ENCODE data around the gene MYO3B. TPM values are rescaled to one million over a fixed set of nuclear protein-coding genes. Genes with fewer than 3 reads are reported as not detected.

The MYO3B gene
- polyA plus RNA-seq, 1 of the 3 experiments (the other 2 are of a cell fraction), result not detected

- H3K9ac ChIP-seq, result no peak overlapping the region
- H3K9me3 ChIP-seq, result no peaks in the 10 kb centered on the region
- H3K79me2 ChIP-seq (ENCODE audit: insufficient read depth), result no peaks in the 10 kb centered on the region
- H3K27ac ChIP-seq (ENCODE audit: low read depth in 2 of 2, low read length in 1 of 2), result no peak overlapping the region
- H3K9me2 ChIP-seq, result no peaks in the 10 kb centered on the region
- no peak for DNase-seq
- no peaks in the 10 kb centered on the region for H3K36me3 ChIP-seq (replicated peaks in 1 of 2; ENCODE audit: control insufficient read depth in 1 of 2, insufficient read depth in 2 of 2, low read length in 1 of 2)
- ChIA-PET CTCF (interaction anchor here (0.6 to 2.0 kb wide), 3 partner anchors 73 to 751 kb away, joined by 3 to 5 read pairs (median 3); partner anchors contain the start of gene GAD1), POLR2A (no interaction called here)
- TF ChIP-seq FOXM1 (IDR thresholded peaks at IDR 0.05; ENCODE audit: low read depth) (no peak), REST (IDR thresholded peaks at IDR 0.05; ENCODE audit: low read depth, low read length) (no peak), GABPA (IDR thresholded peaks at IDR 0.05; ENCODE audit: low read depth) (no peak), RFX5 (IDR thresholded peaks at IDR 0.05; ENCODE audit: low read length) (no peak), NRF1 (IDR thresholded peaks at IDR 0.05; ENCODE audit: low read depth, low read length) (no peak), USF2 (IDR thresholded peaks at IDR 0.05; ENCODE audit: borderline replicate concordance, low read depth, low read length) (no peak), YY1 (IDR thresholded peaks at IDR 0.05; ENCODE audit: low read depth) (no peak), FOSL2 (IDR thresholded peaks at IDR 0.05; ENCODE audit: borderline replicate concordance, low read depth) (no peak), SMC3 (IDR thresholded peaks at IDR 0.05; ENCODE audit: low read depth, low read length) (no peak), TAF1 (IDR thresholded peaks at IDR 0.05; ENCODE audit: borderline replicate concordance, low read depth, low read length) (no peak), RXRA (IDR thresholded peaks at IDR 0.05; ENCODE audit: borderline replicate concordance, low read depth) (no peak), CHD2 (IDR thresholded peaks at IDR 0.05; ENCODE audit: low read length, partially characterized antibody) (no peak), ZBTB33 (IDR thresholded peaks at IDR 0.05; ENCODE audit: borderline replicate concordance, low read depth) (no peak), MXI1 (IDR thresholded peaks at IDR 0.05; ENCODE audit: low read depth, low read length) (no peak)
- TF ChIP-seq, protein P1, sequence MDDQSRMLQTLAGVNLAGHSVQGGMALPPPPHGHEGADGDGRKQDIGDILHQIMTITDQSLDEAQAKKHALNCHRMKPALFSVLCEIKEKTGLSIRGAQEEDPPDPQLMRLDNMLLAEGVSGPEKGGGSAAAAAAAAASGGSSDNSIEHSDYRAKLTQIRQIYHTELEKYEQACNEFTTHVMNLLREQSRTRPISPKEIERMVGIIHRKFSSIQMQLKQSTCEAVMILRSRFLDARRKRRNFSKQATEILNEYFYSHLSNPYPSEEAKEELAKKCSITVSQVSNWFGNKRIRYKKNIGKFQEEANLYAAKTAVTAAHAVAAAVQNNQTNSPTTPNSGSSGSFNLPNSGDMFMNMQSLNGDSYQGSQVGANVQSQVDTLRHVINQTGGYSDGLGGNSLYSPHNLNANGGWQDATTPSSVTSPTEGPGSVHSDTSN (IDR thresholded peaks at IDR 0.05), result no peak
- H3K4me1 ChIP-seq (ENCODE audit: control insufficient read depth in 1 of 2, insufficient read depth in 2 of 2, low read depth in 1 of 2, low read length in 1 of 2), result no peaks in the 10 kb centered on the region; a peak in 1 of 4 replicates
- no peaks in the 10 kb centered on the region for H3F3A ChIP-seq (replicated peaks; ENCODE audit: insufficient read depth)
- no peak overlapping the region for H2AFZ ChIP-seq (ENCODE audit: low read depth)
- no peaks in the 10 kb centered on the region for H3K27me3 ChIP-seq (ENCODE audit: insufficient read depth)
- WGBS (ENCODE audit: low lambda C conversion rate), result 9% methylated on average over 3 of the region's 3 CpGs
- H3K4me3 ChIP-seq (ENCODE audit: low read depth in 2 of 2, low read length in 1 of 2), result no peak overlapping the region
- H3K4me2 ChIP-seq, result no peak overlapping the region
- H4K20me1 ChIP-seq (ENCODE audit: insufficient read depth), result no peaks in the 10 kb centered on the region
Observed at GRCh38 chr2:170335351-170335750, 157.4 kb downstream of the MYO3B start.

Measured in SK-N-SH (cell line).